NCI-H2196 treated with DMSO at 0.1 percent for 48 hours (cell line): ENCODE results near the gene PCDHGB2.
"Not testable (repeated sequence)": the region's sequence is repeated elsewhere in the genome, so short reads cannot be mapped to it uniquely, and the experiment has no call there.

ENCODE experiments used
- DNase-seq: peaks from one replicate; lab custom pipeline; 2025; ENCODE audit not compliant: unreplicated experiment; lab: John Stamatoyannopoulos, UW

The PCDHGB2 gene

DNA sequence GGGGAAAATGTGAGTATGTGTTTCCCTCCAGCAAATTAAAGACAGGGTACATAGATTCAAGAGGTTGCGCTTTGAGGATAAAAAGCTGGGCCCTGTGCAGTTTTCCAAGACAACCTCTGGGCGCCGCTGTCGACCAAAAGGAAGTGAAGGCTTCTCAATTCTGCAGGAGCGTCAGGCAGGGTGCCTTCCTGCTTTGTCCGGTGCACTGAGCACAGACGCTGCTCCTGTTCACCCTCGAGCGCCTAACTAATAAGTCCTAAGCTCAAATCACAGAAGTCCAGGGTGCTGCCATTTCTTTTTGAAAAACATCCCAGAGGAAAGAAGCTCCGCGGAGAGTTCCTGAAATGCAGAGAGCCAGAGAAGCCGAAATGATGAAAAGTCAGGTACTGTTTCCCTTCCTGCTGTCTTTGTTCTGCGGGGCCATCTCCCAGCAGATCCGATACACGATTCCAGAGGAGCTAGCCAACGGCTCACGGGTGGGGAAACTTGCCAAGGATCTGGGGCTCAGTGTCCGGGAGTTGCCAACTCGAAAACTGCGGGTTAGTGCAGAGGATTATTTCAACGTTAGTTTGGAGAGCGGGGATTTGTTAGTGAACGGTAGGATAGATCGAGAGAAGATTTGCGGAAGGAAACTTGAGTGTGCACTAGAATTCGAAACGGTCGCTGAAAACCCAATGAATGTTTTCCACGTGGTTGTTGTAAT, 9.7 kb upstream of the PCDHGB2 start, which contains the start of gene PCDHGB1:
Gene PCDHGB1 (plus strand): TSS at position 183 of the 703 bp plus-strand sequence. CDS start 162 bp downstream, at position 345.
- no peak for DNase-seq

- DNase-seq = no peak
These were observed 8.2 kb upstream of the PCDHGB2 start for GRCh38 chr5:141351591-141351990.

DNA sequence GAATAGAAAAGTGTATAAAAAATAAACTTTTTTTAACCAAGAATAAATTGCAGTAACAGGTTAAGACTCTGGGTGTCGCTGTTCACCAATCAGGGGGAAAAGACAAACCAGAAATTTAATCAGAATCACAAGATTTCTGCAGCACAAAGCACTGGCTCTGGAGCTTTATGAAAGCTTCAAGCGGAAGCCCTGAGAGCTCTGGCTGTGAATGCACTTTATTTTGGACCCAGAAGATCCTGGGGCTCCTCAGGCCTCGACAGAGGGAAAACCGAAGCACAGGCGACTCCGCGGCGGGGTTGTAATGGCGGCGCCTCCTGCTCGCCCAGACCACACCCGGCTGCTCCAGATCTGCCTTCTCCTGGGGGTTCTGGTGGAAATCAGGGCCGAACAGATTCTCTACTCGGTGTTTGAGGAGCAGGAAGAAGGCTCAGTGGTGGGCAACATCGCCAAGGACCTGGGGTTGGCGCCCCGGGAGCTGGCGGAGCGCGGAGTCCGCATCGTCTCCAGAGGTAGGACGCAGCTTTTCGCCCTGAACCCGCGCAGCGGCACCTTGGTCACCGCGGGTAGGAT, 4.8 kb upstream of the PCDHGB2 start, which contains the start of gene PCDHGA4:
Gene PCDHGA4 (plus strand): TSS at position 122 of the 570 bp plus-strand sequence. CDS start 87 bp downstream, at position 209.
- no peak for DNase-seq

- DNase-seq = no peak
These were observed 4.2 kb upstream of the PCDHGB2 start for GRCh38 chr5:141355641-141356040.

- no peak for DNase-seq
These were observed 3.7 kb upstream of the PCDHGB2 start for GRCh38 chr5:141356133-141356532.

- no peak for DNase-seq
These were observed 2.8 kb upstream of the PCDHGB2 start for GRCh38 chr5:141356950-141357349.

DNA sequence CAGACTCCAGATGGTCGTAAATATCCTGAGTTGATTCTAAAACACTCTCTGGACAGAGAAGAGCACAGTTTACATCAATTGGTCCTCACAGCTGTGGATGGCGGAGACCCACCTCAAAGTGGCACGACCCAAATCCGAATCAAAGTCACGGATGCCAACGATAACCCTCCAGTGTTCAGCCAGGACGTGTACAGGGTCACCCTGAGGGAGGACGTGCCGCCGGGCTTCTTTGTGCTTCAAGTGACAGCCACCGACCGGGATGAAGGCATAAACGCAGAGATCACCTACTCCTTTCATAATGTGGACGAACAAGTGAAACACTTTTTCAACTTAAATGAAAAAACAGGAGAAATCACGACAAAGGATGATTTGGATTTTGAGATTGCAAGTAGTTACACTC, 891 bp downstream of the PCDHGB2 start:
- no peak for DNase-seq

GRCh38 chr5:141362719-141363118, 2.9 kb downstream of the PCDHGB2 start:
- no peak for DNase-seq

DNA sequence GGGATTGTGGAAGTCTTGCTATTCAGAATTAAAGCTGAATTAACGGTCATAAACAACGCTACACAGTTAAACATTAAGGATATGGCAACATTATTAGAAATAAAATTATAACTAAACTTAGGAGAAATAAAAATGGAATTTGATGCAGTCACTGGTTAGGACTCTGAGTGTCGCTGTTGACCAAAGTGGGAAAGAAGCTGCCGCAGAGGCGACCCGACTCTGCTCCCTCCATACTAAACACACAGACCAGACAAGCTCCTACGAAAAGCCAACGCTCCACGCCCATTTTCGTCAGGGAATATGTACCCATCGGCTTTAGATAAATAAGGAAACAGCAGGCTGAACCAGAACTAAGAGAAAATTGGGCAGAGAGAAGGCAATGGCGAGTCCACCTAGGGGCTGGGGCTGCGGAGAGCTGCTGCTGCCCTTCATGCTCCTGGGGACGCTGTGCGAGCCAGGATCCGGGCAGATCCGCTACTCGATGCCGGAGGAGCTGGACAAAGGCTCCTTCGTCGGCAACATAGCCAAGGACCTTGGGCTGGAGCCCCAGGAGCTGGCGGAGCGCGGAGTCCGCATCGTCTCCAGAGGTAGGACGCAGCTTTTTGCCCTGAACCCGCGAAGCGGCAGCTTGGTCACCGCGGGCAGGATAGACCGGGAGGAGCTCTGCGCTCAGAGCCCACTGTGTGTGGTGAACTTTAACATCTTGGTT, 4.3 kb downstream of the PCDHGB2 start, which contains the start of gene PCDHGA5:
Gene PCDHGA5 (plus strand): TSS at position 211 of the 709 bp plus-strand sequence. CDS start 169 bp downstream, at position 380.
- no peak for DNase-seq

DNA sequence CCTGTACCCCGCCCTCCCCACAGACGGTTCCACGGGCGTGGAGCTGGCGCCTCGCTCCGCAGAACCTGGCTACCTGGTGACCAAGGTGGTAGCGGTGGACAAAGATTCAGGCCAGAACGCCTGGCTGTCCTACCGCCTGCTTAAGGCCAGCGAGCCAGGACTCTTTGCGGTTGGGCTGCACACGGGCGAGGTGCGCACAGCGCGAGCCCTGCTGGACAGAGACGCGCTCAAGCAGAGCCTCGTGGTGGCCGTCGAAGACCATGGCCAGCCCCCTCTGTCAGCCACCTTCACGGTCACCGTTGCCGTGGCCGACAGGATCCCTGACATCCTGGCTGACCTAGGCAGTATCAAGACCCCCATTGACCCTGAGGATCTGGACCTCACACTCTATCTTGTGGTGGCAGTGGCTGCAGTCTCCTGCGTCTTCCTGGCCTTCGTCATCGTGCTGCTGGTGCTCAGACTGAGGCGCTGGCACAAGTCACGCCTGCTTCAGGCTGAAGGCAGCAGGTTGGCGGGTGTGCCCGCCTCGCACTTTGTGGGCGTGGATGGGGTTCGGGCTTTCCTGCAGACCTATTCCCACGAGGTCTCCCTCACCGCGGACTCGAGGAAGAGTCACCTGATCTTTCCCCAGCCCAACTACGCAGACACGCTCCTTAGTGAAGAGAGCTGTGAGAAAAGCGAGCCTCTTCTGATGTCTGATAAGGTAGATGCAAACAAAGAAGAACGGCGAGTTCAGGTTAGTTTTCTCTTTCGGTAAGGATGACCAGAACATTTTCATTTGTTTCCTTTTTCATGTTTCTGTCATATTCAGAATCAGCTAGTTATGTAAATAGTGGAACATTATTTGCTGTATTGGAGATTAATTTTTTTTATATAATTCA, 6.5 kb downstream of the PCDHGB2 start:
- no peak for DNase-seq

DNA sequence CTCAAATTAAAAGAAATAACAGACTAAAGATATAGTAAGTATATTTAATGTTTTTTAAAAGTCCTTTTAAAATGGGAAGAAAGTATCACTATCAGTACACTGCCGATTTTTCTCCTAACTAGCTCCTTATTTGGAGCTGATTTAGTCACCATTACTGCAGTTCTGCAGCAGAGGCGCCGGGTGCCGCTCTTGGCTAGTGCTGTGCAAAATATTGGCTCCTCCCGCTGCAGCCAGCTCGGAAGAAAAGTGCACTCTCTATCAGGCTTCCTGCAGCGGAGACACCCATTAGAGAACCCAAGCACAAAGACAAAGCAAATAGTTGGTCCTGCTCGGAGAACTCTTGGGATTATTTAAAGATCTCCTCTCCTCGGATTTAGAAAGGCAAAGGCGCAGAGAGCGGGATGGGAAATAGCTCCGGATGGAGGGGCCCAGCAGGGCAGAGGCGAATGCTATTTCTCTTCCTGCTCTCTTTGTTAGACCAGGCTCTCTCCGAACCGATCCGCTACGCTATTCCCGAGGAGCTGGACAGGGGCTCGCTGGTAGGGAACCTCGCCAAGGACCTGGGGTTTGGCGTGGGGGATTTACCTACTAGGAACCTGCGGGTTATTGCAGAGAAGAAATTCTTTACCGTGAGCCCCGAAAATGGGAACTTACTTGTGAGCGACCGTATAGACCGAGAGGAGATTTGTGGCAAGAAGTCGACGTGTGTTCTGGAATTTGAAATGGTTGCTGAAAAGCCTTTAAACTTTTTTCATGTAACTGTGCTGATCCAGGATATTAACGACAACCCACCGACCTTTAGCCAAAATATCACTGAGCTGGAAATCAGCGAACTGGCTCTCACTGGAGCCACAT, 10.4 kb downstream of the PCDHGB2 start, which contains the start of gene PCDHGB3:
Gene PCDHGB3 (plus strand): TSS at position 249 of the 855 bp plus-strand sequence. CDS start 153 bp downstream, at position 402.
- DNase-seq = no peak

- DNase-seq = no peak
These were observed 12.0 kb downstream of the PCDHGB2 start for GRCh38 chr5:141371572-141372475.

- no peak for DNase-seq
These were observed 14.0 kb downstream of the PCDHGB2 start, which contains the start of gene PCDHGA6 for GRCh38 chr5:141373673-141374317. Gene PCDHGA6, plus strand, starts transcription at chr5:141373891. Its CDS starts 193 bp downstream, at chr5:141374084.

- no peak for DNase-seq
These were observed 14.8 kb downstream of the PCDHGB2 start for GRCh38 chr5:141374627-141375026.

DNA sequence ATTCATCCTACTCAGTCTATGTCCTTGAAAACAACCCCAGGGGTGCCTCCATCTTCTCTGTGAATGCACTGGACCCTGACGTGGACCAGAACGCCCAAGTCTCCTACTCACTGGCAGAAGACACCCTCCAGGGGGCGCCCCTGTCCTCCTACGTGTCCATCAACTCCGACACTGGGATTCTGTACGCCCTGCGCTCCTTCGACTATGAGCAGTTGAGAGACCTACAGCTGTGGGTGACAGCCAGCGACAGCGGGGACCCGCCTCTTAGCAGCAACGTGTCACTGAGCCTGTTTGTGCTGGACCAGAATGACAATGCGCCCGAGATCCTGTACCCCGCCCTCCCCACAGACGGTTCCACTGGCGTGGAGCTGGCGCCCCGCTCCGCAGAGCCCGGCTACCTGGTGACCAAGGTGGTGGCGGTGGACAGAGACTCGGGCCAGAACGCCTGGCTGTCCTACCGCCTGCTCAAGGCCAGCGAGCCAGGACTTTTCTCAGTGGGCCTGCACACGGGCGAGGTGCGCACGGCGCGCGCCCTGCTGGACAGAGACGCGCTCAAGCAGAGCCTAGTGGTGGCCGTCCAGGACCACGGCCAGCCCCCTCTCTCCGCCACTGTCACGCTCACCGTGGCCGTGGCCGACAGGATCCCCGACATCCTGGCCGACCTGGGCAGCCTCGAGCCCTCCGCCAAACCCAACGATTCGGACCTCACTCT, 15.8 kb downstream of the PCDHGB2 start:
- not testable (repeated sequence) for DNase-seq

DNA sequence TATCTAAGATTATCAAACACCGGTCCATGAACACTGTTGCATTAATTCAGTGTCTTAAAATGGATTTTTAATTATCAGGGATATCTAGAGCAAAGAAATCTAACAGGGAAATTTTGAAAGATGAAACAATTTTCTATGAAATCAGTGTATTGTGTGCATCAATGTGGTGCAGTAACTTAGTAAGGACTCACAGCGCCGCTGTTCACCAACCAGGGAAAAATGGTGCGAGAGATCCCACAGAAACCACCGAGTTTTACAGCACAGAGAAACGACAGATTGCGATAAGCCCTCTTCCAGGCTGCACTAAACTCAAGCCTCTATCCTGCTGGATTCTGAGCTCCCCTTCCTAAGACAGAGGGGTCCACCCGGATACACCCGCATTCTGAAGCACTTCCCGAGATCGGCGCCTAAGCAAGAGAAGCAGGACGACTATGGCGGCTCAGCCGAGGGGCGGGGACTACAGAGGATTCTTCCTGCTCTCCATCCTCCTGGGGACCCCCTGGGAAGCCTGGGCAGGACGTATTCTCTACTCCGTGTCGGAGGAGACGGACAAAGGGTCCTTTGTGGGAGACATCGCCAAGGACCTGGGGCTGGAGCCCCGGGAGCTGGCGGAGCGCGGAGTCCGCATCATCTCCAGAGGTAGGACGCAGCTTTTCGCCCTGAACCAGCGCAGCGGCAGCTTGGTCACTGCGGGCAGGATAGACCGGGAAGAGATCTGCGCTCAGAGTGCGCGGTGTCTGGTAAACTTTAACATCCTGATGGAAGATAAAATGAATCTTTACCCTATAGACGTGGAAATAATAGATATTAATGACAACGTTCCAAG, 22.9 kb downstream of the PCDHGB2 start, which contains the start of gene PCDHGA7:
Gene PCDHGA7 (plus strand): TSS at position 274 of the 826 bp plus-strand sequence. CDS start 158 bp downstream, at position 432.
- DNase-seq = no peak
